GM12874 (cell line): ENCODE results near the gene DEFB114.

Source experiments
- TF ChIP-seq, protein P1 (sequence below): IDR thresholded peaks from 2 replicates; pipeline ENCODE4 v1.5.1; 2011; ENCODE audit warnings: low read depth, mild to moderate bottlenecking, control low read depth, low read length, moderate library complexity; ENCODE audit not compliant: insufficient read depth

The DEFB114 gene

DNA sequence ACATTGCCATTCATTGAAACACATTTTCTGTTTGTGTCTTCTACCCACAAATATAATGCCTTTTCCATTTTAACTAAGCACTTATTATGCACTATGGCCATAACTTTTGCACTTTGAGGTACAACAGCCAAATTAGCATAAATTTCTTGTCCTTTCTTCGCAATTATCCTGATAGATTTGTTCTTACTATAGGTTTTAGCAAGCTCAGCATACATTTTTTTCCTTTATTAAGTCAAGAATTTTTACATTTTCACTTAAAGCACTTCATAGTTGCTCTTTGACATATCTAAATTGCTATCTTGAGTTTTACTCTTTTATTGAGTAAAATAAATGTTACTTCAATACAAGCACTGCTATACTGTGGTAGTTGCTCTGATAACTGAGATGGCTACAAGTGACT lies 5.8 kb downstream of the DEFB114 start:
- TF ChIP-seq, protein P1, sequence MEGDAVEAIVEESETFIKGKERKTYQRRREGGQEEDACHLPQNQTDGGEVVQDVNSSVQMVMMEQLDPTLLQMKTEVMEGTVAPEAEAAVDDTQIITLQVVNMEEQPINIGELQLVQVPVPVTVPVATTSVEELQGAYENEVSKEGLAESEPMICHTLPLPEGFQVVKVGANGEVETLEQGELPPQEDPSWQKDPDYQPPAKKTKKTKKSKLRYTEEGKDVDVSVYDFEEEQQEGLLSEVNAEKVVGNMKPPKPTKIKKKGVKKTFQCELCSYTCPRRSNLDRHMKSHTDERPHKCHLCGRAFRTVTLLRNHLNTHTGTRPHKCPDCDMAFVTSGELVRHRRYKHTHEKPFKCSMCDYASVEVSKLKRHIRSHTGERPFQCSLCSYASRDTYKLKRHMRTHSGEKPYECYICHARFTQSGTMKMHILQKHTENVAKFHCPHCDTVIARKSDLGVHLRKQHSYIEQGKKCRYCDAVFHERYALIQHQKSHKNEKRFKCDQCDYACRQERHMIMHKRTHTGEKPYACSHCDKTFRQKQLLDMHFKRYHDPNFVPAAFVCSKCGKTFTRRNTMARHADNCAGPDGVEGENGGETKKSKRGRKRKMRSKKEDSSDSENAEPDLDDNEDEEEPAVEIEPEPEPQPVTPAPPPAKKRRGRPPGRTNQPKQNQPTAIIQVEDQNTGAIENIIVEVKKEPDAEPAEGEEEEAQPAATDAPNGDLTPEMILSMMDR = no peak

DNA sequence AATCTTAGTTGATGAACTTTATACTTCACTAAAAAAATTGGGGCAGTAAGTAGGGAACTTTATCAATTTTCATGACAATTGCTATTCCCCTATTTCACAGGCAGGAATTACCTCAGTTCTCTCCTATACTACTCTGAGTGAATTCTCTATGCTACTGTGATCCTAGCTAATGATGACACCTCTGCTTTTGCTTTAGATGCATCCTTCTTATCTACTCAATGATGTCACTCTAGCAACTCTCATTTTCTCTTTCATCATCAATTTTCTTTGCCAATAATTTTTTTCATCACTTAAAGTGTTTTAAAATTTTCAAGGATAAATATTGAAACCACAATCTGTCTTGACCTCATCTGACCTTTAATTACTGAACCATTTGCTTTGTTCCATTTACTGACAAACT lies 8.1 kb downstream of the DEFB114 start:
- TF ChIP-seq, protein P1 = no peak

DNA sequence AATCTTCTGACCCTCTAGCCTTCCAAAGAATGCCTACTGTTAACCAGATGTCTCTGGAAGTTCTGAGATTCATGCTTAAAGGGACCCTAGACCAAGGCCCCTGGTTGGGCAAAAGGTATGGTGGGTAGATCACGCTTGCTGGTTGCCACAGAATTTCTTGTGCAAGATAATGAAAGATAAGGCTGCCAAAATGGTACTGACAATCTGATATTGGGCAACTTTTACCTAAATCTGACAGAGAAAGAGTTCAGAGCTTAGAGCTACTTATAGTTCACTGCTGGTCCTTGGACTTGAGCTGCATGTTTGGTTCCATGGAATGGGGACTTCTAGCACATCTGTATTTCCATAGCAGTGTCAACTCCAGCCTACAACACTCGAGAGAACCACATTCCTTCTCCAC lies 12.0 kb downstream of the DEFB114 start:
- TF ChIP-seq, protein P1 = no peak

DNA sequence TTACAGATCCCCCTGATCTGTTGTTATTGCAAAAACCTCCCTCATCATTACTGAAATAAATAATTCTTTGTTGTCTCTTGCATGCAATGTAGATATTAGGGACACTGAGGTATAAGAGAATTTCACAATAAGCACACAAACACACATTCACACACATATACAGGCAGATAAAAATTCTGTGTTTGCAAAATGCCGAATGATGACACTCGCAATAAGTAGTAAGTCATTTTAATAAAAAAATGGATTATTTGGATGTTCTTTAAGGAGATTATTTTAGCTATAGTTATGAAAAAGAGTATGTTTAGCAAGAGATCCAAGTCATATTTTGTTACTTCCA lies 13.6 kb downstream of the DEFB114 start:
- TF ChIP-seq, protein P1 = no peak

DNA sequence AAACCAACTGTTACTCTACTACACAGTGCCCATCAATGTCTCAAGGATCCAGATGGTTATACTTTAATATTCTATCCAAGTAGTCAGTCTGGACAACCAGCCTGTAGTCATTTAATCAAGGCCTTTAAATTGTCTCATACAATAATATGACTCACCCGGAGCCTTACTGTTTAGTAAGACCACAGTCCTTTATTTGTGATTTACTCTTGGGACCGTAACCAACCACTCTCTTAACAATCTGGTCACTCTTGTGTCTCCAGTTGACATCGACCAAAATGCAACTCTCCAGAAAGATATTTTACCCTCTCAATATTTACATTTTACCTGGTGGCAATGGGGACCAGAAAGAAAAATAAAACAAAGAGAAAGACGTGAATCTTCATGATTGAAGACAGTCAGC lies 14.9 kb downstream of the DEFB114 start:
- TF ChIP-seq, protein P1 = no peak

DNA sequence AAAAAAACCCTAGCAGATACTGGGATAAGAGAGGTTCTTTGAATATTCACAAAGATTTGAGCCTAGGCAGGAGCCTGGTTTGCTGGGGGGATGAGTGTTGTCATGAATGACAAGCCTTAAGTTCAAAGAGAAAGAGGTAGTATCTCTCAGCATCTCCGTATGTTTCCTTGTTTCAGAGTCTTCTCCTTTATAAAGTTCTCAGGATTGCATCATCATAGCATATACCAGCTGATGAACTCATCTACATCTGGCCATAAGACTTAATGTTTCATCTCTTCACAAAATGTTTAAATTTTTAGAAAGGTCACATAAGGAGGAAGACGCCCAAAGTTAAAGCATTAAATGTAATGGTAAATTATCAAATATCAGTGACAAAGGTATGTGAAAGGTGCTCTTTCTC lies 17.1 kb downstream of the DEFB114 start:
- TF ChIP-seq, protein P1 = no peak

DNA sequence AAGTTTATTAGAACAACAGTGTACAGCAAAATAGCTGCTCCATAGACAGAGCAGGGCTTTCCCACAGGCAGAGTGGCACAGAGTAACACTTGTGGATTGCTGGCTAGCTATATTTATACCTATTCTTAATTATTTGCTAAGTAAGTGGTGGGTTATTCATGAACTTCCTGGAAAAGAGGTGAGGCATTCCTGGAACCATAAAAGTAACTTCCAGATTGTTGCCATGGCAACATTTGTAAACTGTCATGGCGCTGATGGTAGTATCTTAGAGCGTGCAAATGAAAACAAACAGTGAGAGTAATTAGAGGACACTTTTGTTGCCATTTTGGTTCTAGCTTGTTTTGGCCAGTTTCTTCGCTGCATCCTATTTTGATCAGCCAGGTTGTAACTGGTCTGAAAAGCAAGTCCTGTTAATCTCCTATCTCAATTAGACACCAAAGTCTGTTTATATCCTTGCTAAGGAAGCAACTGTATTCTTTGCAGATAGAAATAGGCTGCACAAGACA lies 23.9 kb downstream of the DEFB114 start:
- TF ChIP-seq, protein P1 = no peak

DNA sequence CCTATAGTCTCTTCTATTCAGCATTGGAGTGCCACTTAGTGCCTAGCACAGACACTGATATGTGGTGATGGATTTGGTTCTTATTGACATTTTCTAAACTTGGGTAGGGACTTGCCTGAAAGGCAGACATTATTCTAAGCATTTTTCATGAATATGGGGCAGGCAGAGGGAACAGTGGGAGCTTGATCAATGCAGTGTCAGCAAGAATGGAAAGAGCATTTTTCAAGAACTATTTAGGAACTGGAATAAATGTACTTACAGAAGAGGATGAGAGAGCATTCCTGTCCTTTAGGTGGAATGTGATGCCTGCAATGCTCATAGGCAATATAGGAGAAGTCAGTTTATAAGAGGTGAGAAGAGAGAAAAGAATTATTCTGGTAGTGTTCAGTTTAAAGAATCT lies 26.2 kb downstream of the DEFB114 start:
- TF ChIP-seq, protein P1 = no peak
